ENCODE measurements around the gene PAQR5.
"Not testable (repeated sequence)": the region's sequence is repeated elsewhere in the genome, so short reads cannot be mapped to it uniquely, and the experiment has no call there.

PAQR5 gene, protein sequence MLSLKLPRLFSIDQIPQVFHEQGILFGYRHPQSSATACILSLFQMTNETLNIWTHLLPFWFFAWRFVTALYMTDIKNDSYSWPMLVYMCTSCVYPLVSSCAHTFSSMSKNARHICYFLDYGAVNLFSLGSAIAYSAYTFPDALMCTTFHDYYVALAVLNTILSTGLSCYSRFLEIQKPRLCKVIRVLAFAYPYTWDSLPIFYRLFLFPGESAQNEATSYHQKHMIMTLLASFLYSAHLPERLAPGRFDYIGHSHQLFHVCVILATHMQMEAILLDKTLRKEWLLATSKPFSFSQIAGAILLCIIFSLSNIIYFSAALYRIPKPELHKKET

GRCh38 chr15:69298697-69299441 lies at the start of gene PAQR5:
Gene PAQR5 (plus strand): TSS chr15:69298912. CDS start chr15:69360081, 61,169 bp downstream.
- no peak for DNase-seq

GRCh38 chr15:69253156-69253555 lies 45.6 kb upstream of the PAQR5 start:
- no peak for DNase-seq

GRCh38 chr15:69265347-69265955 lies 33.3 kb upstream of the PAQR5 start:
- no peak for DNase-seq

DNA sequence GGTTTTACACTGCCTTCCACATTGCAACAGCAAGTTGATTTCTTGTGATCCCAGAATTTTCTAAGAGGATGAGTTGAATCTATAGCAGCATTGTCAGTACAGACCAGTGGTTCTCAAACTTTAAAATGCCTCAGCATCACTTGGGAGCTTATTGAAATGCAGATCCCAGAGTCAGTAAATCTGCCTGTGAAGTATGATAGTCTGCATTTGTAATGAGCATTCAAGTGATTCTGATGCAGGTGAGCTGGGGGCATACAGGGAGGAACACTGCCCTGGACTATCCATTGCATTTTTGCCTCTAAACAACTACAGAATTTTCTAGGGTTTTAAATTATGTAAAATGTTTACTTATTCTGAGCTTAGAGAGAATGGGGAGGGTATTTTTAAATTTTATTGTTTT lies 27.5 kb upstream of the PAQR5 start:
- DNase-seq, result no peak

GRCh38 chr15:69272139-69272538 lies 26.6 kb upstream of the PAQR5 start:
- DNase-seq, result no peak

- no peak for DNase-seq
Measured at GRCh38 chr15:69272891-69273290, 25.8 kb upstream of the PAQR5 start.

- no peak for DNase-seq
Measured at GRCh38 chr15:69275074-69275670, 23.5 kb upstream of the PAQR5 start.

DNA sequence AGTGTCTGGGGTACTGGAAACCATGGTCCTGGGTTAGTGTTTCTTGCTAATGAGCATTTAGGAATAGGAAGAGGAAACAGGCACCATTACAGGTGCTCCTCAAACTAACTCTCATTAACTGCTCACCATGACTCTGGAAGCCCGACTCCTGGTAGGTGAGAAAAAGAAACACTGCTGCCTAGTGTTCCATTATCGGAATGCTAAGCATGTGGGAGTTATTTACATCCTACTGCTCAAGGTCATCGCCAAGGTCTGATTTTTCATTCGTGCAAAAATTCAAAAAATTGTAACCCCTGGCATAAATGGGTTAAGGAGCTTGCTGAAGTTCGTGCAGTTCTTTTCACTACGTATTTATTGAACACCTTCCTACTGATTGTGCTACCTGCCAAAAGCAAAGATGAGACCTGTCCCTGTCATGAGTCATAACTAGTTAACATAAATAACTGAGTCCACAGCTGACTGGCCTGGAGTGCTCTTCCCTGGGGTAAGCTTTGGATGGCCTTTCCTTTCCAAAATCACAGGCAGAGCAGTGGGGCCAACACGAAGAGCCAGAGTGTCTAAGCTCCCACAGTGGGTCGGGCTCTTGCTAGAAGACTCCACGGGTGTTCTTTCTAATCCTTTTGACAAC lies 22.7 kb upstream of the PAQR5 start:
- no peak for DNase-seq

- DNase-seq, result no peak
Measured at GRCh38 chr15:69277316-69277715, 21.4 kb upstream of the PAQR5 start.

GRCh38 chr15:69279636-69280035 lies 19.1 kb upstream of the PAQR5 start:
- no peak for DNase-seq

DNA sequence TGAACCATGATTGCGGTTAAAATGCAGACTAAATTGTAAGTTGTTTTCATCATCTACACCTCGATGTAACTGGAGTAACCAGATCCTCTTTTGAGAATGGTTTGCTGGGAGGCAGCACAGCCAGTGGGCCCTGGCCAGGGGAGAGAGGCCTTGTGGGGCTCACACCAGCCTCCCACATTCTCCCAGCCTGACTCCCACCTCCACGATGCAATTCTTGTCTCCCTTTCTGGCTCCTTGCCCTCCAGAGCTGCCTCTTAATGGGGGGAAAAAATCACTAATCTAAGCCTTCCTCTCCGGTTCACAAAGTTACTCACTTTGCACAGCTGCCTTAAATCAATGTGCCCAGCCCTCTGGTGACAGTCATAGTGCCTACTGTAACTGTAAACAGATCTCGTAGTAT lies 17.9 kb upstream of the PAQR5 start:
- DNase-seq, result no peak

GRCh38 chr15:69282104-69282743 lies 16.5 kb upstream of the PAQR5 start:
- no peak for DNase-seq

GRCh38 chr15:69285834-69286233 lies 12.9 kb upstream of the PAQR5 start:
- DNase-seq, result no peak

DNA sequence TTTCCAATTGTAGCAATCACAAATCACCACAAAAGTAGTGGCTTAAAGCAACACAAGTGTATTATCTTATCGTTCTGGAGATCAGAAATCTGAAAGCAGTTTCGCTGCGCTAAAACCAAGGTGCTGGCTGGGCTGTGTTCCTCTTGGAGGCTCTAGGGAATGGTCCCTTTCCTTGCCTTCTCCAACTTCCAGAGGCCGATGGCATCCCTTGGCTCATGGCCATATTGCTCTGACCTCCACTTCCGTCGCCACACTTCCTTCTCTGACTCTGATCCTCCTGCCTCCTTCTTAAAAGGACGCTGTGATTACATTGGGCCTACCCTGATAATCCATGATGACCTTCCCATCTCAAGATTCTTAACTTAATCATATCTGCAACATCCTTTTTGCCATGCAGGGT lies 10.7 kb upstream of the PAQR5 start:
- DNase-seq, result no peak

DNA sequence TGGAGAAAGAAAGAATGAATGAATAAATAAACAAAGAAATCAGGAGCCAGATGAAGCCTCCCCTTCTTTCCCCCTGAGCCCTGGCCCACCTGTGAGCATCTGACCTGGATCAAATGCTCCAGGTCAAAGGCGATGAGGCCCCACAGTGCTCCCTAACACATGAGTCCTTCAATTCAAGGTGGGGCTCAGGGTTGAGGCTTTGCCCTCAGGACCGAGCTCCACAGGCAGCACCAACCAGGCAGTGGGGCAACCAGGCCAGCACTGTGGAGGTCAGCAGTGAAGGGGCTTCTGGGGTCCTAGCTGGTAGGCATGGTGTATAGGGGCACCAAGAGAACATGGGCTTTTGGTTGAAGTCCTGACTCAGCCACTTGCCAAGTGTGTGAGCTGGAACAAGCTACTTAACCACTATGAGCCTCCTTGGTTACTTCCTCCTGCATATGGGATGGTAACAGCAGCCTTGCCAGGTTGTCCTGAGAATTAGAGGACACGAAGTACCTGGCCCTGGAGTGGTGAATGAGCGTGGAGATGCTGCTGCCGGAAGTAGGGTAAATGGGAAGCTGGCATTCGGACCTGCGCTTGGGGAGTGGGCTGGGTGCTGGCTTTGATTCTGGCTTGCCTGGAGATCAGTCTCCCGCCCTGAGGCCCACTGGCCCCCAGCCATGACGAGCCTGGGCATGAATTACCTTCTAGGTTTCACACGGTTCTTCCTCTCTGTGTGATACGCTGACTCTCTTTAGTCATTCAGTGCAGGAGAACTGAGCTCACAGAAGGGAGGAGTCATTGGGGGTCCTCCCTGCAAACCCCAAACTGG lies 10.0 kb upstream of the PAQR5 start:
- no peak for DNase-seq

GRCh38 chr15:69289342-69290146 lies 9.2 kb upstream of the PAQR5 start:
- no peak for DNase-seq

DNA sequence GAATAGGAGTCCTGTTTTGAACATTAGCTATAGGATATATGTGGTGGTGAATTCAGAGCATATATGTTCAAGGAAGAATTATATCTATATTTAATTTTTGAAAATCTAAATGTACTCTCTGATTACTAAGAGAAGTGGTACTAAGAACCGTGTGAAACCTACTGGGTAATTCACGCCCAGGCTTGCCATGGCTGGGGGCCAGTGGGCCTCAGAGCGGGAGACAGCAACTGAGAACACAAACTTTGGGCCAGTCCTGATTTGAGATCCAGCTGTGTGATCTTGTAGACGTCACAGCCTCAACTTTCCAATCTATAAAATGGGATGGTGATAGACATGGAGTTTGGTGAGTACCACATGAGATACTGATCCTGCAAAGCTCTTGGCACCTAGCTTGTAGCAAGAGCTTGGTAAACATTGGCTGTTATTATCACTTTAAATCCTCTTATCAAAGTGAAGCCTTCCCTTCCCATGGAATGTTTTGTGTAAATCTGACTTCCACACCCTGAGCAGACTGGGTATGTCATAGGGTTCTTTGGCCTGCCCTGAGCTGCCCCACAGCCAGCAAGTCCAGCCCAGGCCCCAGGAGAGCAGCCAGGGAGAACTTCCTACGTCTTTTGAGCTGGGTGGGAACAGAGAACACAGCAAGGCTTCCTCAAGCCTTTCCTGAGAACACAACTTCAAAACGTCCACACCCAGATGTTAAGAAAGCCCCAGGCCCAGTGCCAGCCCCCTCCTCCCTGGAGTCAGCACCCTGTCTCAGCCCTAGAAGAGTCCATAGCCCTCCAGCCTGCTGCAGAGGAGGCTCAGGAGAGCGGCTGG lies 8.2 kb upstream of the PAQR5 start:
- no peak for DNase-seq

GRCh38 chr15:69291651-69292050 lies 7.1 kb upstream of the PAQR5 start:
- not testable (repeated sequence) for DNase-seq

- no peak for DNase-seq
Measured at GRCh38 chr15:69292826-69293420, 5.8 kb upstream of the PAQR5 start.
